ENCODE measurements around the gene NAA80. TPM values are rescaled to one million over a fixed set of nuclear protein-coding genes. Genes with fewer than 3 reads are reported as not detected.
A peak's percentile ranks its signal among the peaks of the same experiment; 100 is the strongest.

The NAA80 gene
- polyA plus RNA-seq, 3 donors, result 2.3 to 21.3 (median 4.6) TPM

- H3K4me1 ChIP-seq (ENCODE audit: control insufficient read depth in 1 of 2, insufficient read depth in 2 of 2, low read length in 2 of 2), result peaks cover 16 to 17% of the 10 kb centered on the region in 2 donors
- TF ChIP-seq CTCF (IDR thresholded peaks at IDR 0.05), result no peak
Observed at GRCh38 chr3:50304601-50305000, 5.4 kb upstream of the NAA80 start.

GRCh38 chr3:50303013-50303815, 4.0 kb upstream of the NAA80 start, which contains the start of gene HYAL1:
Gene HYAL1, minus strand, starts transcription at chr3:50303574. Its CDS starts 618 bp downstream, at chr3:50302956.
- peak in 1 of 3 donors; percentile 2 for DNase-seq
- Histone ChIP-seq H3K36me3 (replicated peaks in 1 of 2; ENCODE audit: control insufficient read depth in 1 of 2, insufficient read depth in 2 of 2, low read length in 2 of 2) (no peaks in the 10 kb centered on the region), H3K27ac (ENCODE audit: low read depth in 1 of 2, low read length in 2 of 2) (no peak within 1 kb of the TSS), H3K4me2 (replicated peaks; ENCODE audit: extremely low read depth, low read length, poor library complexity, severe bottlenecking) (no peak within 1 kb of the TSS), H3K4me3 (replicated peaks in 1 of 3; ENCODE audit: low read depth in 2 of 3, low read length in 3 of 3) (no peak within 1 kb of the TSS), H3K27me3 (ENCODE audit: control insufficient read depth in 2 of 2, insufficient read depth in 2 of 2, low read length in 2 of 2) (no peaks in the 10 kb centered on the region), H3K79me2 (ENCODE audit: insufficient read depth, low read length) (peaks cover 24% of the 10 kb centered on the region), H3K9ac (ENCODE audit: insufficient read depth, low read length, poor library complexity, severe bottlenecking) (peak within 1 kb of the TSS; percentile 21), H4K20me1 (ENCODE audit: insufficient read depth, low read length) (no peaks in the 10 kb centered on the region), H3K9me3 (replicated peaks in 1 of 2; ENCODE audit: control insufficient read depth in 1 of 2, insufficient read depth in 1 of 2, low read length in 2 of 2) (peaks cover 0 to 14% of the 10 kb centered on the region in 2 donors), H3K4me1 (ENCODE audit: control insufficient read depth in 1 of 2, insufficient read depth in 2 of 2, low read length in 2 of 2) (peaks cover 24 to 27% of the 10 kb centered on the region in 2 donors), H2AFZ (ENCODE audit: insufficient read depth, low read depth, low read length, poor library complexity, severe bottlenecking) (no peak within 1 kb of the TSS)
- Mint-ChIP-seq H3K27me3 (ENCODE audit: low read depth in 3 of 3) (no peaks in the 10 kb centered on the region), H3K36me3 (peaks cover 0 to 2% of the 10 kb centered on the region in 2 donors), H3K4me1 (peaks cover 30% of the 10 kb centered on the region), H3K4me3 (no peak within 1 kb of the TSS), H3K27ac (peak within 1 kb of the TSS in 2 of 7 donors; percentile 15 to 37), H3K9me3 (peaks cover 0 to 12% (median 9%) of the 10 kb centered on the region in 7 donors)
- no peak for TF ChIP-seq CTCF (IDR thresholded peaks at IDR 0.05)
- WGBS (ENCODE audit: insufficient coverage), result 82% methylated on average over 7 of the region's 14 CpGs
- intact Hi-C loops (cut with micrococcal nuclease), result no loop called here

More at GRCh38 chr3:50304601-50305000, 5.4 kb upstream of the NAA80 start:
- Mint-ChIP-seq H3K9me3 (peaks cover 0 to 23% (median 19%) of the 10 kb centered on the region in 7 donors), H3K27me3 (ENCODE audit: low read depth in 3 of 3) (no peaks in the 10 kb centered on the region), H3K36me3 (peaks cover 0 to 8% of the 10 kb centered on the region in 2 donors), H3K4me1 (peaks cover 21% of the 10 kb centered on the region), H3K4me3 (no peak overlapping the region), H3K27ac (no peak overlapping the region)
- Histone ChIP-seq H2AFZ (ENCODE audit: insufficient read depth, low read depth, low read length, poor library complexity, severe bottlenecking) (no peak overlapping the region), H3K27ac (ENCODE audit: low read depth in 1 of 2, low read length in 2 of 2) (peak overlapping the region in 1 of 2 donors; percentile 26), H3K9me3 (replicated peaks in 1 of 2; ENCODE audit: control insufficient read depth in 1 of 2, insufficient read depth in 1 of 2, low read length in 2 of 2) (peaks cover 0 to 23% of the 10 kb centered on the region in 2 donors), H4K20me1 (ENCODE audit: insufficient read depth, low read length) (no peaks in the 10 kb centered on the region), H3K79me2 (ENCODE audit: insufficient read depth, low read length) (peaks cover 17% of the 10 kb centered on the region), H3K9ac (ENCODE audit: insufficient read depth, low read length, poor library complexity, severe bottlenecking) (no peak overlapping the region), H3K4me2 (replicated peaks; ENCODE audit: extremely low read depth, low read length, poor library complexity, severe bottlenecking) (no peak overlapping the region), H3K36me3 (replicated peaks in 1 of 2; ENCODE audit: control insufficient read depth in 1 of 2, insufficient read depth in 2 of 2, low read length in 2 of 2) (no peaks in the 10 kb centered on the region), H3K27me3 (ENCODE audit: control insufficient read depth in 2 of 2, insufficient read depth in 2 of 2, low read length in 2 of 2) (no peaks in the 10 kb centered on the region), H3K4me3 (replicated peaks in 1 of 3; ENCODE audit: low read depth in 2 of 3, low read length in 3 of 3) (no peak overlapping the region)
- intact Hi-C loops (cut with micrococcal nuclease), result no loop called here
- DNase-seq, result peak in 1 of 3 donors; percentile 7
